ENCODE results near the gene TLN1.
A peak's percentile ranks its signal among the peaks of the same experiment; 100 is the strongest.

TLN1 gene

GRCh38 chr9:35732185-35732799 lies at the start of gene TLN1, which contains the start of gene CREB3:
Gene TLN1, minus strand, starts transcription at chr9:35732195. Its CDS starts 6,501 bp downstream, at chr9:35725694.
Gene CREB3, plus strand, starts transcription at chr9:35732666. Its CDS starts 107 bp downstream, at chr9:35732773.
- TF ChIP-seq GATA2 (IDR thresholded peaks at IDR 0.05; ENCODE audit: low read depth, low read length), result no peak
- no peak for TF ChIP-seq GATA3 (IDR thresholded peaks at IDR 0.05; ENCODE audit: low read depth, low read length)

DNA sequence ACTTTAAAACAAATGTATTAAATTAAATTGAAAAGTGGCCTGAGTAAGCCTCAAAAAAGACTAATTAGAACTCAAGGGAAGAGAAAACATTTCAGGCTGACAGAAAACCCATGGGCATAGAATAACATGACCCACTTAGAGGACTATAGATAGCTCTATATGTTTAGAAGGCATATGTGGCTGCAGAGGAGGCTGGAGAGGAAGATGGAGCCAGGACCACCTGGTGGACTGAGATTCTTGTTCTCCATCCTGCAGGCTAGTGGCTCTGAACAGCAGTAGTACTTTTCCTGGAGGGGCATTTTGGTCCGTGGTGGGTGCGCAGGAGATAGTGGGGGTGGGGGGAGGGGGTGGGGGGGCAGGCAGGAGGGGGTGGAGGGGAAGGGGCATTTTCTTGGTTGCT lies 49.1 kb upstream of the TLN1 start:
- no peak for TF ChIP-seq GATA3 (IDR thresholded peaks at IDR 0.05; ENCODE audit: low read depth, low read length)
- no peak for TF ChIP-seq GATA2 (IDR thresholded peaks at IDR 0.05; ENCODE audit: low read depth, low read length)

DNA sequence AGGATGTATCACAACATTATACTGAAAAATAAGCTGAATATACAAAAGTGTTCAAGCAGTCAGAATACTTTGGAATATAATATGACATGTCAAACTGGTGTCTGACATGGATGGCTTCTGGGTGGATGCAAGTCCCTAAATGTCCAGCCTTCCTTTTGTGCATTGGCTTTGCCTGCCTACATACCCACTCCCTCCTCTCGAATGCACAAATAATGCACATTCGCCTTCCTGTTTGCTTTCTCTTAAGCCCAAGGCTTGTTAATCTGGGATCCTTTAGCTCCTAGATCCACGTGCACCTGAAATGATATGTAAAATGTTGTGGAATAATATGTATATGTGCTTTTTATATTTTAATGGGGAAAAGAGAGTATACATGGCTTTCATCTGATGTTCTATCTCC lies 46.5 kb upstream of the TLN1 start:
- TF ChIP-seq GATA3 (IDR thresholded peaks at IDR 0.05; ENCODE audit: low read depth, low read length), result no peak
- TF ChIP-seq GATA2 (IDR thresholded peaks at IDR 0.05; ENCODE audit: low read depth, low read length), result no peak

- no peak for TF ChIP-seq GATA2 (IDR thresholded peaks at IDR 0.05; ENCODE audit: low read depth, low read length)
- no peak for TF ChIP-seq GATA3 (IDR thresholded peaks at IDR 0.05; ENCODE audit: low read depth, low read length)
Observed at GRCh38 chr9:35776018-35776417, 44.0 kb upstream of the TLN1 start.

GRCh38 chr9:35774907-35775635 lies 43.1 kb upstream of the TLN1 start:
- no peak for TF ChIP-seq GATA3 (IDR thresholded peaks at IDR 0.05; ENCODE audit: low read depth, low read length)
- TF ChIP-seq GATA2 (IDR thresholded peaks at IDR 0.05; ENCODE audit: low read depth, low read length), result no peak

GRCh38 chr9:35771943-35772342 lies 39.9 kb upstream of the TLN1 start:
- TF ChIP-seq GATA3 (IDR thresholded peaks at IDR 0.05; ENCODE audit: low read depth, low read length) (no peak), GATA2 (IDR thresholded peaks at IDR 0.05; ENCODE audit: low read depth, low read length) (no peak)

DNA sequence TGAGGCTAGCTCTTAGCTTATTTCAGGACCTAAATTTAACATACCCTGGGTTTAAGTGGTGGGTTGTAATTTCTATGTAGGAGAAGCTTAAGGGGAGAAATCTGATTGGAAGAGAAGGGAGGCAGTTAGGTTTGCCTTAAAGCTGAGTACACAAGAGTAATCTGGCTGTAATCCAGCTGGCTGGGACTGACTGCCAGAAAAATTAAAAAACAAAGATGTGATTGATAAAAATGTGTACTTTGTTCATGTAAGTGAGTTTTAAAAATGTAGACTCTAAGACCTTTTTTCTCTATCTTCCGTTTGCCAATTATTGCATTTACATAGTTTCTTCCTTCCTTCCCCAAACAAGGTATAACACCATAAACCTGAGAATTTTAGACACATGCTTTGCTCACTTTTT lies 39.5 kb upstream of the TLN1 start:
- no peak for TF ChIP-seq GATA3 (IDR thresholded peaks at IDR 0.05; ENCODE audit: low read depth, low read length)
- TF ChIP-seq GATA2 (IDR thresholded peaks at IDR 0.05; ENCODE audit: low read depth, low read length), result peak; percentile 51; the same call in 1 of the 2 replicates

DNA sequence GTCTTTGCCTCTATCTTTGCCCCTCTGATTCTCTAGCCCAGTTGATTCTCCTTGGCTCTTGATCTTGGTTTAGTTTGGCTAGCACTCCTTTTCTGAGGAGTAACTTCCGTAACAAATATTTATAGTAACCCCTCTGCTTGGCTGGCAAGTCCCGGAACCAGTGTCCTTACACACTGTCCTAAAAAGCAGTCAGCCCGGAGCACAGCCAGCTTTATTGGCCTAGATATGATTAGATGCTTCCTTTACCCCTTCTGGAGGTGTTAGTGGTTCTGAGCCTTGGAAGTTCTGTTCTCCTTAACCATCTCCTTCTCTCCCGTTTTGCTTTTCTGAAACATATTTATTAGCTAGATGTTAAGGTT lies 39.1 kb upstream of the TLN1 start:
- TF ChIP-seq GATA2 (IDR thresholded peaks at IDR 0.05; ENCODE audit: low read depth, low read length) (no peak), GATA3 (IDR thresholded peaks at IDR 0.05; ENCODE audit: low read depth, low read length) (no peak)

GRCh38 chr9:35769763-35770162 lies 37.8 kb upstream of the TLN1 start:
- TF ChIP-seq GATA3 (IDR thresholded peaks at IDR 0.05; ENCODE audit: low read depth, low read length) (no peak), GATA2 (IDR thresholded peaks at IDR 0.05; ENCODE audit: low read depth, low read length) (no peak)

DNA sequence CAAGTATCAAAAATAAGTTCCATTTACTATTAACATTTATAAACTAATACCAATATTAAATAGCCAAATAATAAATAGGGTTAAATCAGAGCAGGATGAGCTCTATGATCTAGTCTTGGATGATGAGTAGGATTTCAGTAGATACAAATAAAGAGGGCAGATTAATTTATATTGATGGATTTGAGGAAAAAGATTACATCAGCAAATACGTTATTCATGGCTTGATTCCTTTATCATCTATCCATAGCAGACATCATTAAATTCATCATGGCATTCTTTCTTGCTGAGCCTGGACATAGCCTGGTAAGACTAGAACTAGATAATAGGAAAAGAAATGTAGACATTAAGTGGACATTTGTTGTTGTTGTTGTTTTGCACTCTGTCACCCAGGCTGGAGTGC lies 35.5 kb upstream of the TLN1 start:
- TF ChIP-seq GATA3 (IDR thresholded peaks at IDR 0.05; ENCODE audit: low read depth, low read length) (no peak), GATA2 (IDR thresholded peaks at IDR 0.05; ENCODE audit: low read depth, low read length) (no peak)

GRCh38 chr9:35766997-35767396 lies 35.0 kb upstream of the TLN1 start:
- TF ChIP-seq GATA2 (IDR thresholded peaks at IDR 0.05; ENCODE audit: low read depth, low read length), result no peak

- TF ChIP-seq GATA2 (IDR thresholded peaks at IDR 0.05; ENCODE audit: low read depth, low read length) (no peak), GATA3 (IDR thresholded peaks at IDR 0.05; ENCODE audit: low read depth, low read length) (no peak)
Observed at GRCh38 chr9:35763803-35764202, 31.8 kb upstream of the TLN1 start.

DNA sequence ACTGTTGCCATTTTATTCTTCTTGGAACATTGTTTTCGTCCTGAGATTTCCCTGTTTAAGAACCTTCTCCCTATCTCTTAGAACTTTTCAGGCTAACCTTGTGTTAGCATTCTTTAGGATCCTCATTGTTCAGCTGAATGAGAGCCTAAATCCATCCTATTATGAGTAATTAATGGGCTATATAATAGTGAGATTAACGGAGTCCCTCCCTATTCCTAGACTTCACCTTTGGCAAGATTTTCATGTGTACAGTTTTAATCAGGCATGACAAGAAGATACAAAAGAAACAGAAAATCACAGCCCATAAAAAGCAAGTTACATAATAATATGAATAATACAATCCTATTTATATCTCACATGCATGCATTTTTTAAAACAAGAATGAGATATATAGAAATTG lies 31.2 kb upstream of the TLN1 start:
- no peak for TF ChIP-seq GATA2 (IDR thresholded peaks at IDR 0.05; ENCODE audit: low read depth, low read length)
- no peak for TF ChIP-seq GATA3 (IDR thresholded peaks at IDR 0.05; ENCODE audit: low read depth, low read length)

GRCh38 chr9:35760651-35761050 lies 28.7 kb upstream of the TLN1 start:
- no peak for TF ChIP-seq GATA3 (IDR thresholded peaks at IDR 0.05; ENCODE audit: low read depth, low read length)

- TF ChIP-seq GATA2 (IDR thresholded peaks at IDR 0.05; ENCODE audit: low read depth, low read length) (no peak), GATA3 (IDR thresholded peaks at IDR 0.05; ENCODE audit: low read depth, low read length) (no peak)
Observed at GRCh38 chr9:35759795-35760194, 27.8 kb upstream of the TLN1 start.

Measured in SH-SY5Y (cell line).